Stimulated activated CD8-positive, alpha-beta memory T cell treated with anti-CD3 and anti-CD28 coated beads, Interleukin-4, amount 100 ng/mL, for 1 hour (primary cell): ENCODE data around the gene LRRC27.

ENCODE experiments used
- DNase-seq, 2 donors: peaks; one replicate each; pipeline ENCODE4 v3.0.0-alpha.2; 2020; ENCODE audit warnings: low read depth in 2 of 2, low spot score in 1 of 2

The LRRC27 gene

DNA sequence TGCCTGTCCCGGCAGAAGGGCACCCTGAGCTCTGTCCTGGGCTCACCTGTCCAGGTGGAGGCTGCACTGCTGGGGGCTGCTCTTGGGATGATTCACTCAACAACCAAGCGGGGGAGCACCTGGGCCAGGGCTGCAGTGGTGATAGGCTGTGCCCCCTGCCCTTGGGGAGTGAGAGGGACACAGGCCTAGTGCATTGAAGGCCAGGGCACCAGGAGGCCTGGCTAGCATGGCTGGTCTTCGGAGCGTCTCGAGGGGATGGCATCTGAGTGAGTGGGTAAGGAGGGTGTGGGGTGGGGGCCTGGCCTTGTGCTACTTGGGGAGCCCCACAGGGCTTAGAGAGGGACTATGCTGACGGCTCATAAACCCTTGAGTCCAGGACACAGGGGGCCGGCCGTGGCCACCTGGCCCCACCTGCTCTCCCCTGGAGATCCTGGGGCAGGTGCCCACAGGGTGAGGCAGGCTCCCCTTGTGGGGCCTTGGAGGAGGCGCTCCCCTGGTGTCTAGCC is 68.1 kb downstream of the LRRC27 start:
- DNase-seq: no peak

DNA sequence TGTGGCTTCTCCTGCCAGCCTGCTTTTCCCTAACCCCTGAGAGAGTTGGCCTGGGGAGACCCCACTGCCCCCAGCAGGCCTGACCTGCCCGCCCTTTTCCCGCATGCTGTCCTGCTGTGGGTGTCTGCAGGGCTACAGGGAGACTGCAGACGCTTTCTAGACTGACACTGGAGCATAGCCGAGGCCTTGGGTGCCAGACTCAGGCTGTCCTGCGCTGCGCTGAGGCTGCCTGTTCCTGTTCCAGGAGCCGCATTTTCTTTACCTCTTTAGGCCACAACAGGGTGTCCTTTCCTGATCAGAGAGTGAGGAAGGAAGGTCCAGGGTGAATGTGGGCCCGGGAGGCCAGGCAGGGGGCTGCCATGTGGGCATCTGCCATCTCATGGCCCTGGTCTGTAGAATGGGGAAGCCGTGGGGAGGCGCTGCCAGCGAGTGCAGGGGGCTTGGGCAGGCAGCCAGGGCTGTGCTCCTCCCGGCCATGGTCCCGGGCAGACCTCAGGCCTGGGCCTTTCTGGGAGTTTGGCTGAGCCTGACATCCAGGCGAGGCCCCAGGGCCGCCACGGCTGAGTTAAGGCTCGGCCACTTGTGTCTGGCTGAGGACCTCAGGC is 68.7 kb downstream of the LRRC27 start:
- no peak for DNase-seq

DNA sequence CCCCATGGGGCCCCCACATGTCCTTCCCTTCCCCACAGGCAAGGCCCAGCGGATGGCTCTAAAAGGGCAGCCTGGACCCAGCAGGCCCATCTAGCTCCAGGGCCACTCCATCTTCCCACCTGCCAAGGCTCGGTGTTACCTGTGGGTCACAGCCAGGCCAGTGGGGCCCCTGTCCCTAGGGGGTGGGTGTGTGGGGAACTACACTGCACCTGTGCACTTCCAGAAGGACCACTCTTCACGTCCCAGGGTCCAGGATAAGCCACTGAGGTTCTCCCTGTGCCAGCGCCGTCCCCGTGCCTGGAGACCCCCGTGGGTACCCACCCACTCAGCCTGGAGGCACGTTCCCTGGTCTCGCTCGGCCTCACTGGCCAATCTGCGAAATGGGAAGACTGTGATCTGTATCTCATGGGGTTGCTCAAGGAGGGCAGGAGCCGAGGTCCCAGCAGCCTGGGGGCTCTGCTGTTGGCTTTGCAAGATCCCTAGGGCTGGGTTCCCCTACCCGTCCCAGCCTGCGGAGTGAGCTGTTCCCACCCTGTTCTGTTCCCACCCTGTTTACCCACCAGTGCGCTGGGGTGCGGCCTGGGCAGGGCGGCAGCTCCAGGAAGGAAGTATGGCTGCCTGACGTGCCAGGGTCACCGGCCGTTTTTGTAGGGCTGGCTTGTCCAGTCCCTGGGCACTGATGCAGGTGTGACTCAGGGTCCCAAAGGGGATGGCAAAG is 69.6 kb downstream of the LRRC27 start:
- no peak for DNase-seq

DNA sequence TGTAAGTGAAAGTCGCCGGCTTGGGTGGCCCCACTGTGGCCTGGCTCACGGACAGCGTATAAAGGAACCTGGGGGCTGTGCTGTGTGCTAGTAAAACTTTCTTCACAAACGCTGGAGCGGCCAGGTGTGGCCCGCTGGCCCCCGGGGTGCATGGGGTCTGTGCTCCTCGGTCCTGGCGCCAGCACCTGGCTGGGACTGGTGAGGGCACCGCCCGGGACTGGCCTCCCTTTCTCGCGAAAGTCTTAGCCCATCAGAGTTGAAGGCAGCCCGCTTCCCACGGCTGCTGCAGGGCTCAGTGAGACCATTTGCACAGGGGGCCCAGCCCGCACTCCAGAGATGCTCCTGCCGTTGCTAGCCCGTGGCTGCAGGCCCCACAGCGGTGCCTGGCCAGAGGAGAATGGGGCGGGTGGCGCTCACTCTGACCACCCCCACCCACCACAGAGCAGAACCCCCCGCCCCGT is 70.8 kb downstream of the LRRC27 start:
- DNase-seq: no peak

DNA sequence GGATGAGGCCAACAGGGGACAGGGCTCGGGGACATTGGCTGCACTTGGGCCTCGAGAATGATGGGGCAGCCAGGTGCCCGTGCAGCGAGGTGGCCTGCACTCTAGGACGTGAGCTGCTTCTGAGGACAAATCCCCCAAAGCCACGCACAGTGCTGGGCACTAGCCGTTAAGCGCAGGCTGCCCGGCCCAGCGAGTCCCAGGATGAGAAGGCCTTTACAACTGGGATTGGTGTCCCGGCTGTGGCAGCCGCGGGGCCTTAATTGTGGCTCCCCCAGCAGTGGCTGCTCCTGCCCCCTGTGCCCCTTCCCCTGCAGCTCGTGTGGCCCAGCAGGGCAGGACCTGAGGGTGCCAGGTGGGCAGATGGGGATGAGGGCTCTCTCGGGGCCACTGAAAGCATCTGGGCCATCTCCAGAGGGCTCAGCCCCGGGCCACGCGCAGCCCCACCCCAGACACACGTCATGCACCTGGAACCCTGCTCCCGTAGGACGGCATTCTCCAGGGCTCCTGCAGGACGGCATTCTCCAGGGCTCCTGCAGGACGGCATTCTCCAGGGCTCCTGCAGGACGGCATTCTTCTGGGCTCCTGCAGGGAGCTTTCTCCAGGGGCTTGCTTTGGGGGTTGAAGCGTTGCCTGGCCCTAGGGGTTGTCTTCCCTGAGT is 71.6 kb downstream of the LRRC27 start:
- no peak for DNase-seq

DNA sequence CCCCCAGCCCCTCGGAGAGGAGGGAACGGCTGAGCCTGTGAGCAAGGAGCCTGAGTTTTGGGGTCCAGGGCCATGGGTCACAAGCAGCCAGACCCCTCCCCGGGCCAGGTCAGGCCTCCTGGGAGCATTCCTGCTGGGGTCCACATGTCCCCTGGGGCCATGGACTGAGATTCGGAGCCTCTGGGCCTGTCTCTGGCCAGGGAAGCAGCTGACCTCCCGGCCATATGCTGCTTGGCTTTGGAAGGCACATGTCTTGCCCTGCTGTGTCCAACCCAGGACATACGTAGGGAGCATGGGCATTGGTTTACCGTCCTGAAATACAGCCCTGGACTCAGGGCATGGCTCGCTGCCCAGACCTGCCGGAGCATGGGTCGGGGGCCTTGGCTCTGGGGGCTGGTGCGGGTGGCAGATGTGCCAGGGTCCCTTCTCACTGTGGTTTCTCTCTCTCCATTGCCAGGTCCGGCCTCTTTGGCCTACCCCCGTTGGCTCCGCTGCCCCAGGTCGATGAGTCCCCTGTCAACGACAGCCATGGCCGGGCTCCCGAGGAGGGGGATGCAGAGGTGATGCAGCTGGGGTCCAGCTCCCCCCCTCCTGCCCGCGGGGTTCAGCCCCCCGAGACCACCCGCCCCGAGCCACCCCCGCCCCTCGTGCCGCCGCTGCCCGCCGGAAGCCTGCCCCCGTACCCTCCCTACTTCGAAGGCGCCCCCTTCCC is 72.3 kb downstream of the LRRC27 start:
- DNase-seq: no peak

DNA sequence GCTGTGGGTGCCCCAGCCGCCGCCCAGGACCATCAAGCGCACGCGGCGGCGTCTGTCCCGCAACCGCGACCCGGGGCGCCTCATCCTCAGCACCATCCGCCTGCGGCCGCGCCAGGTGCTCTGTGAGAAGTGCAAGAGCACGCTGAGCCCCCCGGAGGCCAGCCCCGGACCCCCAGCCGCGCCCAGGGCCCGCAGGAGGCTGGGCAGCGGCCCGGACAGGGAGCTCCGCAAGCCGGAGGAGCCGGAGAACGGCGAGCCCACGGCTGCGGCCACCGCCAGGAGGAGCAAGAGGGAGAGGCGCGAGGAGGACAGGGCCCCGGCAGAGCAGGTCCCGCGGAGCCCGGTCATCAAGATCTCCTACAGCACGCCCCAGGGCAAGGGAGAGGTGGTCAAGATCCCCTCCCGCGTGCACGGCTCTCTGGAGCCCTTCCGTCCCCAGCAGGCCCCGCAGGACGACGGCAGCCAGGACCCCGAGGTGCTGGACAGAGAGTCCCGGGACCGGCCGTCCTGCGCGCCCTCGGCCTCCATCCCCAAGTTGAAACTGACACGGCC is 73.0 kb downstream of the LRRC27 start:
- no peak for DNase-seq

DNA sequence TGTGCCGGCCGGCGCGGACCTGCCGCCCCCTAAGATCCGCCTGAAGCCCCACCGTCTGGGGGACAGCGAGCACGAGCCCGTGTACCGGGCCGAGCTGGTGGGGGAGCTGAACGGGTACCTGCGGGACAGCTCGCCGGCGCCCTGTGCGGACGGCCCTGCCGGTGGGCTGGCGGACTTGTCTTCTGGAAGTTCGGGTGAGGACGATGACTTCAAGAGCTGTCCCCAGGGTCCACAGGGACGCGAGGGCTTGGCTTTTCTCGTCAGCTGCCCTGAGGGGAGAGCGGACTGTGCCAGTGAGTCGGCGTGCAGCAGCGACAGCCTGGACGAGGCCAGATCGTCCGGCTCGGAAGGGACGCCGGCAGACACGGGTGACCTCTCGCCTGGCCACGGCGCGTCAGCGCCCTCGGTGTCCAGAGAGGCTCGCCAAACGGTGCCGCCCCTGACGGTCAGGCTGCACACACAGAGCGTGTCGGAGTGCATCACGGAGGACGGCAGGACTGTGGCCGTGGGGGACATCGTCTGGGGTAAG is 73.5 kb downstream of the LRRC27 start:
- no peak for DNase-seq

DNA sequence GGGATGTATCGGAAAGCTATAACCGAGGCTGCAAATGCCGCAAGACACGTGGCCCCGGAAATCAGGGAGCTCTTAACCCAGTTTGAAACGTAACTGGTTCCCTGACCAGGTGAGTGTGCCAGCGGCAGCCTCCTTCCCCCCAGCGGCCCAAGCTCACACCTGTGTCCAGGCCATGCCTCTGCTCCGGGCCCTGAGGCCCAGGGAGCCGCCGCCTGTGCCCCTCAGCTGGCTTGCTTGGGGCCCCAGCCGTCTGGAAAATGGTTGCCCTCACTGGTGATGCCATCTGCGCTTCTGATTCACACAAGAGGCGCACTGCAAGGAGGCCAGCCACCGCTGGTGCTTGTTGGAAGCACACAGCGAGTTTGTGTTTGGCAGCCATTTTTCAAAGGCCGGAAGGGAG is 74.2 kb downstream of the LRRC27 start:
- DNase-seq: no peak

DNA sequence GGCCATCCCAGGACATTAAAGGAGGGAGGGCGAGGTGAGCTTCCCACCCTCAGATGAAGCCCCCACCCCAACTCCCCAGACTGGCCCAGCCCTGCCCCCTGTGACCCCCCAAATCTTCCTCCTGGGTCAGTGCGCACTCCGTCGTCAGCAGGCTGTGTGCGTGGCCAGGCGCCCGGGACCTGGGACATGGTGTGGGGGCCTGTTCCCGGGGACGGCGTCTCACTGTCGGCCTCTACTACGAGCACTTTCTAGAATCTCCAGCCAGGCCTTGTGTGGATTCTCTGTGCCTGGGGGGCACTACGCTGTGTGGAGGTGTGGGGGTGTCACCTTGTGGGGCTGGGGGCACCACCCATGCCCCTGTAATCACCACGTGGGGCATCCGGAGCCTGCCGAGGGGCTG is 74.8 kb downstream of the LRRC27 start:
- no peak for DNase-seq

DNA sequence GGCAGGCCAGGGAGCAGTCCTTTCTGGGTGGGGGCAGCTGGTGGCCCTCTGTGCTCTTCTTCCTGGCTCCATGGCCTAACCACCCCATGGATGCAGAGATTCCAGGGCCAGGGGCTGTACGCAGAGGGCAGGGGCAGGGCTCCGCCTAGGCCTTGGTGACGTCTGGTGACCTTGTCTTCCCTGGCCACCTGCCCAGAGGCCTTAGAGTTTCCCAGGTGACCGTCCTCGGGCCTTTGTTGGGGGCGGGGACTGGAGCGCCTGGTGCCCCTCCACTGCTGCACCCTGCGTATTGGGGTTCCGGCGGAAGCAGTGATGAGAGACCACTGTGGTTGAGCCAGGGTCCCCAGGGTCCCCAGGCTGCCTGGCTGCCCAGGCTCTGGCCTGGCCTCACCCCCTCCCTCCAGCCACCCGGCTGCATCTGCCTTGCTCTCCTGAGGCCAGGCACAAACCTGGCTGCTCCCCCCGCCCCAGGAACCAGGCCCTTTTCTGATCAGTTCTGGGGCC is 75.3 kb downstream of the LRRC27 start:
- DNase-seq: no peak

DNA sequence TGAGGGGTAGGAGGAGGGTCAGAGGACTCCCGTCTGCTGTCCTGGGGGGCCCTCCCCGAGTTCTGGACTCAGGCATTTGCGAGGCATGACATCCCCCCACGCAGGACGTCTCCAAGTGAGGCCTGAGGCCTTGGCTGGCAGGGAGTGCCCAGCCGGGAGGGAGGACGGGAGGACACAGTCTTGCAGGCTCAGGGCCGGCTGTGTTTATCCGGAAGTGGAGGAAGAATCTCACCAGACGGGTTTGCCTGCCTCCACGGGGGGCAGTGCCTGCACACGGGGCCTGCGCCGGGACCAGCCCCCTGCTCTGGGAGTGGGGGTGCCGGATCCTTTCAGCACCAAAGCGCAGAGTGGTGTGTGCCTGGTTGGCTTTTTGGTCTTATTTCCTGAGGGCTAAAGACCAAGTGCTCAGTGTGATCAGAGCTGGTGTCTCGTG is 75.9 kb downstream of the LRRC27 start:
- DNase-seq: no peak

DNA sequence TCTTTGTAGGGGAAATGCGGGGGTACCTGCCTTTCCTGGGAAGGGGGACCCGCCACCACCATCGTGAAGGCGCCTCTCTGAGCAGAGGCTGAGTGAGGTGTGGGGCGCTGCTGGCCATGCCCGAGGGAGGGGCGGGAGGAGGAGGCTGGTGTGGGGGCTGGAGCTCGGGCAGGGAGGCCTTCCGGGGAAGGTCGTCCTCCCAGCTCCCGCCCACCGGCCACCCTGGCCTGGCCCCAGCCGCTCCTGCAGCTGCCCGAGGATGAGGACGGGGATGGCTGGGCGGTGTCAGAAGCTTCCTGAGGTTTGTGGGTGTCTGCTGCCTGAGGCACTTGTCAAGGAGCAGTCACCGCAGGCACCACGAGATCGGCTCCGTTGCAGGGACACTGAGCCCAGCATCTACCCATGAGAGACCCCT is 76.4 kb downstream of the LRRC27 start:
- DNase-seq: no peak

DNA sequence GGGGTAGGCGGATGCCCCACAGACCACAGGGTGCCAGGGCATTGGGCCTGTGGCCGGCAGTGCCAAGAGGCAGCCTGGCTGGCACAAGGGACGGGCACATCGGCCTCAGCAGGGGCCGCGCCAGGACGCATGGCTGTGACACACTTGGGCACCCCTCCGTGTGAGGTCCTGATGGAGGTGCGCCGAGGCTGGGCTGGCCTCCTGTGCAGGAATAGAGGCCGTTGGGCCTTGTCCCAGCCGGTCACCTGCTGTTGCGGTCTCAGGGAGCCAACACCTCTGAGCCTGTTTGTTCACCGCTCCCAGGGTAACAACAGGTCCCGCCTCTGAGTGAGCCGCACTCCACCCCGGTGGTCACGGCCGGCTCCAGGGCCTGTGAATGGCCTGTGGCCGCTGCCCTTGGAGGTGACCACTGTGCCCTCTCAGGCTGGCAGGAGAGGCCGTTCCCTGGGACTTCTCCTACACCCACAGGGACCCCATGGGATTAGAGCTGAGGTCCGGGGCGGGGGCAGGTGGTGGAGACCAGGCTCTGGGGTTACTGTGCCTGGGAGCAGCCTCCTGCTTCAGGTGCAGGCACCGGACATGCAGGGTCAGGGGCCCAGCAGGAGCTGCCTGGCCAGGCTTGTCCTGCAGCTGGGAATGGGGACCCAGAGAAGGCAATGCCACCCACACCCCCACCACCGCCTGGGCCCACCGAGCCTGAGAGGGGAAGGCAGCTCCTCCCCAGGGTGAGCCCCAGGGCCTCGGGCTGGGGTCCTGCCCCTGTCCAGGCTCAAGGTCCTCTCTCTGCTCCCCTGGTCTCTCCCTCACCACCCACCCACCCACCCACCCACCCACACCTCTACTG is 77.1 kb downstream of the LRRC27 start:
- no peak for DNase-seq

DNA sequence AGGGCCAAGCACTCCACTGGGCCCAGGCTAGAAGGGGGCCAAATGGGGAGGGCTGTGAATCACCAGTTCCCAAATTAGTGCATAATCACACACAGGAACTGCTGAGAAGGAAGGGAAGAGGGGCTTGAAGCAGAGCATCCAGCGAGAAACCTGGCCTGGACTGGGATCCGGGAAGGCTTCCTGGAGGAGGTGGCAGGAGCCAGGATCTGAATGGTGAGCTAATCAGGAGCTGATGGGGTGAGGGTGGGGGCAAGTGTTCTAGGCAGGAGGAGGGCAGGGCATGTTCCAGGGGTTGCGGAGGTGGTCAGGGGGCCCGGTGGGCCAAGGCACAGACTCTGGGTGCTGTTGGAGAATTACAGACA is 77.7 kb downstream of the LRRC27 start:
- no peak for DNase-seq

DNA sequence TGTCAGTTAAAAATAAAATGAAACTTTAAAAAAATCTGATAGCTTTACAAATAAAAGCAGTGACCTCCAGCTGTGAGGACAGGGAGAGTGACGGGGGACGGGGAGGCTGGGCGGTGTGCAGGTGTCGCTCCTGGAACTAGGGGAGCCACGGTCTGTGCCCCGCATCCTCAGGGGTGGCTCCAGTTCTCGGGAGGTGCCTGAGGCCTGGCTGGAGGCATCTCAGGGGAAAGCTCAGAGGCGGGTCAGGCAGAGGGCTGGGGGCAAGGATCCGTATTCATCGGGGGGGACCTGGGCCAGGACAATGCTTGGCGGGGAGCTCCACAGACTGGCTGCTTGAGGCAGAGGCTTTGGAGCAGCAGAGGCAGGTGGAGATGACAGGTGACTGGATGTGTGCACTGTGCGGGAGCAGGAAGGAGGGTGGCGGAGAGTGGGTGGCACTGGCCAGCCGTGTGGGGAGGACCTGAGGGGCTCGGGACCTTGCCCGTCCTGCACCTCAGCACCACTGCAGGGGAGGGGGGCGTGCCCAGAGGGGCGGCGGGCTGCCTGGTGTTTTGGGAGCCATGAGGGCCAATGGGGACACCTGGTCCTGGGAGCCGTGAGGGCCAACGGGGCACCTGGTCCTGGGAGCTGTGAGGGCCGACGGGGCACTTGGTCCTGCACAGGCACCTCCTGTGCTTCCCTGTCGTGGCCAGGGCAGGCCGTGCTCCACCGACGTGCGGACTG is 78.2 kb downstream of the LRRC27 start:
- DNase-seq: no peak

DNA sequence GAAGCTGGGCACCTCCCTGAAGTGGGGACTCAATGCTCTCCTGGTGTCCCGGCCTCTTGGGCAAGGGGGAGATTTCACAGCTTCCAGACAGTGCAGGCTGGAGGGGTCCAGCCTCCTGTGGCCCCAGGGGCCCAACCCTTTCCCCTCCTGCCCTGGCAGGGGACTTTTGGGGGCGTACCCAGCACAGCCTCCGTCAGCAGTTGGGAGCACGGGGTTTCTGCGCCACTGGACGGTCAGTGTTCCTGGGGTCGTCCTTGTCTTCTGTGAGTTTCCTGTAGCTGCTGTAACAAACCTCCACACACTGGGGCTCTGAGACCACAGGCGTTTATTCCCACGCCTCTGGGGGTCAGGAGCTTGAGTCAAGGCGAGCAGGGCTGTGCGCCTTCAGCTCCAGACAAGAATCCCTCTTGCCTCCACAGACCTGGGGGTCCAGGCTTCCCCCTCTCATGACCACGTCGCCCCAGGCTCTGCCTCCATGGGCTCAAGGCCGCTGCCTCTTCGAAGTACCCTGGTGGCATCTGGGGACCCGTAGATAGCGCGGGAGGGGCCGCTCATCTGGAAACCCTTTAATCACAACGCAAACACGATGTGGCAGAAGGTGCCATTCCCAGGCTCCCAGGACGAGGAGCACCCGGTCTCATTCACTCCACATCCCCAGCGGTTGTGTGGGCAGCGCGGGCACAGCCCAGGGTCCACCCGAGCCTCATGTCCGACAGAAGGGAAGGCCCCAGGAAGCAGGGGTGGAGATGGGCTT is 79.0 kb downstream of the LRRC27 start:
- DNase-seq: no peak

DNA sequence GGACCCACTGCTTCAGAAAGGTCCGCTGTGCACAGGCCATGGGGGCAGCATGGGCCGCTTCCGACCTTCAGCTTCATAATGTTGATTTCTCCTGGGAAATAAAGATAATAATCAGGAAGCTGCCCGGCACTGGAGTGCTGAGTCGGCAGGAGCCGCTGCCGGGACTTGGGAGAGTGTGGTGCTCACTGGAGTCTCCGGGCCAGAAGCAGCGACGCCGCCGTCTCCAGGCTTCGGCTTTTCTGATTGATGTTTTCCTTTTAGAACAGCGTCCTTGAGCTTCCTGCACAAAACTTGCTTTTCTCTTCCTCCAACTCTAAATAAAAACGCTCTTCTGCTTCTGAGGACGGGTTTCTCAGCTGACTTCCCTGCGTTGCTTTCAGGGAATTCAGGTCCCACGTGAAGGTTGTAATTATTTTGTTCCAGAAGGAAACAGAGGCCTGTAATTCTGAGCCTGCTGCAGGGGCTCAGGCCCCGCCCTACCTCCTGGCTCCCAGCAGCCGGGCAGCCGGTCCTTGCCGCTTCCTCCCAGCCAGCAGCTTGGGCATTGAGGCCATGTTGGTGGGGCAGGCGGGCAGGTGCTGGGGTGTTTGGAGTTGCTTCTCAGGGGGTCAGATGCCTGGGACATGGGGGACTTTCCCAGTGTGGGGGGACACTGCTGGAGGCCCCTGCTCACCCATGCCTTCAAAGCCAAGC is 79.7 kb downstream of the LRRC27 start:
- no peak for DNase-seq
